NOMO-1 (cell line): ENCODE results near the gene TWIST2.

Experiments used
- DNase-seq, 2 experiments: peaks; one replicate each; lab custom pipeline; 2025; ENCODE audit not compliant: unreplicated experiment in 2 of 2; lab: John Stamatoyannopoulos, UW

The TWIST2 gene

GRCh38 chr2:238901461-238902057, 53.7 kb downstream of the TWIST2 start:
- no peak for DNase-seq

DNA sequence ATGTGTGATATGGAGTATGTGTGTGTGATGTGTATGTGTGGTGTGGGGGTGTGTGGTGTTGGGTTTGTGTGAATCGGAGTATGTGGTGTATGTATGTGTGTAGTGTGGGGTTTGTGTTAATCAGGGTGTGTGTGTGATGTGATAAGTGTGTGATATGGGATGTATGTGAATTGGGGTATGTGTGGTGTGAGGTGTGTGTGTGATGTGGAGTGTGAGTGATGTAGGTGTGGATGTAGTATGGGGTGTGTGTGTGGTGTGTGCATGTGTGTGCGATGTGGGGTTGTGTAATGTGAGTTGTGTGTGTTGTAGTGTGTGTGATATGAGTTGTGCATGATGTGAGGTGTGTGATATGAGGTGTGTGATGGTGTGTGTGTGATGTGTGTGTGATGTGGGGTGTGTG, 54.4 kb downstream of the TWIST2 start:
- no peak for DNase-seq

DNA sequence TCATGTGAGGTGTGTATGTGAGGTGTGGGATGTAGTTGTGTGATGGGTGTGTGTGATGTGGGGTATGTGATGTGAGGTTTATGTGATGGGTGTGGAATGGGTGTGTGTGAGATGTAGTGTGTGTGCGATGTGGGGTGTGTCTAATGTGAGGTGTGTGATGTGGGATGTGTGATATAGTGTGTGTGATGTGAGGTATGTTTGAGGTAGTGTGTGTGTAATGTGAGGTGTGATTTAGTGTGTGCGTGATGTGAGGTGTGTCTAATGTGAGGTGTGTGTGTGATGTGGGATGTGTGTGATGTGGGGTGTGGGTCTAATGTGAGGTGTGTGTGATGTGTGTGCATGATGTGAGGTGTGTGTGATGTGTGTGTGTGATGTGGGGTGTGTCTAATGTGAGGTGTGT, 55.3 kb downstream of the TWIST2 start:
- no peak for DNase-seq

GRCh38 chr2:238904177-238904576, 56.3 kb downstream of the TWIST2 start:
- DNase-seq = no peak

DNA sequence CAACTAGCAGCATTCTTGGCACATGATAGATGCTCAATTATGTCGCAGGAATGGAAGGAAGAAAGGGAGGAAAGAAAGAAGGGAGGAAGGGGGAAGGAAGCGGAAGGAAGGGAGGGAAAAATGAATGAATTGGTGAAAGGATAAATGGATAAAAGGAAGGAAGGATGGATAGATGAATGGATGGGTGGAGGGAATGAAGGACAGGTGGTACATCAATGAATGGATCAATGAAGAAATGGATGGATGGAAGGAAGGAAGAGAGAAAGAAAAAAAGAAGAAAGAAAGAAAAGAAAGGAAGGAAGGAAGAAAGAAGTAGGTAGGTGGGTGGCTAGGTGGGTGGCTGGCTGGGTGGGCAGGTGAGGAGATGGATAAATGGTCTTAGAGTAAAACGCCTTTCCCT, 56.8 kb downstream of the TWIST2 start:
- no peak for DNase-seq

DNA sequence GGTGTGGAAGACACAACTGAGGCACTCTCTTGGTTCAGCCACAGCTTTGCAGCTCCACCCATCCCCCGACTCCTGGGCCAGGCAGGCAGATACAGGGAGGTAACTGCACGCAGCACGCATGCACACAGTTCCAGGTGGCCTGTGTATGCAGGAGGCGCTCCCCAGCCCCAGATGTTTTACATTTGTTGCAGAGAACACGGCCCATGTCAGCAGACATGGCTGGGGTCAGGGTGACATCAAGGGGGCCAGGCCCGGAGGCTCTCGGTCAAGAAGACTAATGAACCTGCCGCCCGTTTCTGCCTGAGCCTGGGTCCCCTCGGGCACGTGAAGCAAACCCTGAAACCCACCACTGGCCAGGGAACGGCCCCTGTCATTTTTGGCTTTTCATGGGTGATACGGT, 57.3 kb downstream of the TWIST2 start:
- no peak for DNase-seq

GRCh38 chr2:238905644-238906043, 57.8 kb downstream of the TWIST2 start:
- DNase-seq = no peak

DNA sequence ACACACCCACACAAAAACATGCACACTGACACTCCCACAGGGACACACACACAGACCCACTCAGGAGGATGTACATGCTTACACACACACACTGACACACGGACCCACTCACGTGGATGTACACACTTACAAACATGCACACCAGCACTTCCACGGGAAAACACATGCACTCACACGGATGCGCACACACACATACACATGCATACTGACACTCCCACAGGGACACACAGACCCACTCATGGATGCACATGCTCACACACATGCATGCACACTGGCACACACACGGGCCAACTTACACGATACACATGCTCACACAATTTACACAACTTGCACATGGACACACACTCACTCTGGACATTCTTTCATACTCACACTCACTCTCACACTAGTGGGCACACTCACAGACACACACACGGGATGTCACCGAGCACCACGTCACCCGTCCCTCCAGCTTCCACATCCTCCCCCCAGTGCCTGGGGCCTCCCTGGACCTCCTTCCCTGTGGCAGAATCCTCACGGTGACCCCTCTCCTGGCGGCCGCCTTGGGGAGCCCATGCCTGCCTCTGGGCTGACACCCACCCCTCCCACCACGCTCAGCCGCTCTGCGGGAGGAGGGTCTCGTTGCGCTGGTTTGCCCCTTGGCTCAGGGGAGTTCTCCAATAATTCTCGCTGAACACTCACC, 58.5 kb downstream of the TWIST2 start:
- no peak for DNase-seq

DNA sequence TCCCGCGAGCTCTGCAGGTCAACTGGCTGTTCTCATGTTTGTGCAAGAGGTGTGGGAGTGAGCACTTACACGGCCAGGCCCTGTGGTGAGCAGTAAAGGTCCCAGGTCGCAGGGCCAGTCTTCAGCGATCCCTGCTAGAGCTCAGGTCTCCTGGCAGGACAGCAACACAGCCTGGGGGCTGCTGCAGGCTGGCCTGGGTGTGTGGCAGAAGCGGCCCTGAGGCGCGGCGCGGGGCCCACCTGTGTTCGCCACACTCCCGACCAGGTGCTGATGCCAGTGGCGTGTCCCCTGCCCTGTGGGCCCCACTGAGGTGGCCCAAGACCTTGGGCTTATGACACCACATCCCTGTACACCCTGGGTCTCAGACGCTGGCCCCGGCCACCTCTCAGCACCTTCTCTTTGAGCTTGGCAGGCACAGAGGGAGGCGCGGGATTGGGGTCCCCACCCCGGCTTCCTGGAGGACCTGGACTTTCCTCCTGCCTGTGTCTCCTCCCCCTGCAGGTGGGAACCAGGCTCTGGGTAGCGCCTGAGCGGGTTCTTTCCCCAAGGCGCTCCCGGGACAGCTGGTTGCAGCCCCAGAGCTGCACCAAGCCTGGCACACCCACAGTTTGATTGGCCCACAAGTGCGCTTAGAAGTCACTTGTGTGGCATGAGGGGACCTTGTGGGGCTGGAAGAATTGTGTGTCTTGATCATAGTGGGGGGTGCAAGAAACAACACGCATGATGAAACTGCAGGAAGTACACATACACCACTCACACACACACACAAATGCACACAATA, 59.2 kb downstream of the TWIST2 start:
- DNase-seq = no peak

DNA sequence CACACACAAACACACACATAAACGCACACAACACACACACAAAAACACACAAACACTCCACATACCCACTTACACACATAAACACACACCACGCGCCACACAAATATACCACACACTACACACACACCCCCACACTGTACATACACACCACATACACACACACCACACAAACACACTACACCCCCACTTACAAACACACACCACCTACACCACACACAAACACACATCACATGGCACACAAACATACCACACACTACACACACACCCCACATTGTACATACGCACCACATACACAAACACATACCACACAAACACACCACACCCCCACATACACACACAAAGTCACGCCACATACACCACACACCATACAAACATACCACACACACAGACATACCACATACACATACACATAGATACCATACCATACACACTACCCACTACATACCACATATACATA, 59.9 kb downstream of the TWIST2 start:
- no peak for DNase-seq

DNA sequence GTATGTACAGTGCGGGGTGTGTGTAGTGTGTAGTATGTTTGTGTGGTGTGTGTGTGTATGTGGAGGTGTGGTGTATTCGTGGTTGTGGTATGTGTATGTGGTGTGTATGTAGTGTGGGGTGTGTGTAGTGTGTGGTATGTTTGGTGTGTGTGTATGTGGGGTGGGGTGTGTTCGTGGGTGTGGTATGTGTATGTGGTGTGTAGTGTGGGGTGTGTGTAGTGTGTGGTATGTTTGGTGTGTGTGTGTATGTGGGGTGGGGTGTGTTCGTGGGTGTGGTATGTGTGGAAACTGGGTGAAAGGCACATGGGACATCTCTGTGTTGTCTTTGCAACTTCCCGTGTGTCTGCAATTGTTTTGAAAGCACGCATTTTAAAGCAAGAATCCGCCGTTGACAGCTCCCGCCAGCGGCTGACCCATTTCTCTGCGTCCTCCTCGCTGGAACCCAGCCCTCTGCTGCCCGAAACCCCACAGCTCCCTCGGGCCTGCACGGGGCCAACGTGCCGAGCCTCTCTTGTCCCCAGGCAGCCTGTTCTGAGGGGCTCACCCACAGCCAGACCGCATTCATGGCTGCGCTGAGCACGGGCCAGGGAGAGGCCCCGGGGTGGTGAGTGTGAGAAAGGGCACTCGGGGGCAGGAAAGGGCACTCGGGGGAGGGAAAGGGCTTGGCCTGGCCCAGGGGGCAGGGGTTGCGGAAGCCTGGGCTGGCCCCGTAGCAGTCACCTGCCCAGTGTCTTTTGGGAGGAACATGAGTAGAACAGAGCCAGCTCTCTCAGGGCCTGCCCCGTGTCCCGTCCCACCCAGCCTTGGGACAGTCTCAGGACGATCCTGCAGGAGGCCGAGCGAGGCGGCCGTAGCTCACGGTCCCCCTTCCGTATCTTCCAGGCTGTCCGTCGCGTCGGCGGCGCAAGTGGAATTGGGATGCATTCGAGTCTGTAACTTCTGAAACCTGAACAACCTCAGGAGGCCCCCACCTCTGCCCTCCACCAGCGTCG, 61.4 kb downstream of the TWIST2 start:
- no peak for DNase-seq

DNA sequence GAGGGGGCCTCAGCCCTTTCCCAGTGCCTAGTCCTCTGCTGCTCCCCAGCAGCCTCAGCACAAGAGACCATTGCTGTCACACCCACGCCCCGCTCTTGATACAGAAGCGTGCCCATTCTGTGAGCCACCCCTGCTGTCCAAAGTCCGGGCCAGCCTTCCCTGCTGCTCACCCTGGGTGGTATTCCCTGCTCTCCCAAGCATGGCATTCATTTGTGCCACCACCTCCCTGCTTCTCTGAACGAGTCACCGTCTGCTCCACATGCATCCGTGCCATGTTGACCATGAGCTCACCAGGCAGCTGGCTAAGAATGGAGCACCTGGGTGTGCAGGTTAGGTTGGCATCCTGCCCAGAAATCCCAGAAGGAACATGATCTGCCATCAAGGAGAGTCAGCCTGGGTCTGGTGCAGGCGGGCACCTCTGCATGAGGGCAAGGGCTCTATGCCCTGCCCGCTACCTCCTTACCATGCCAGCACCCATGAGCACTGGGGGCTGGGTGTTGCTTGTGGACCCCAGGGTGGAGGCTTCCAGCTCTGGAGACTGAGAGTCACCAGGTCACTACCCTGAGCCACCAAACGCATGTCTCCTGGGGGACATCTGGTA, 63.0 kb downstream of the TWIST2 start:
- no peak for DNase-seq

DNA sequence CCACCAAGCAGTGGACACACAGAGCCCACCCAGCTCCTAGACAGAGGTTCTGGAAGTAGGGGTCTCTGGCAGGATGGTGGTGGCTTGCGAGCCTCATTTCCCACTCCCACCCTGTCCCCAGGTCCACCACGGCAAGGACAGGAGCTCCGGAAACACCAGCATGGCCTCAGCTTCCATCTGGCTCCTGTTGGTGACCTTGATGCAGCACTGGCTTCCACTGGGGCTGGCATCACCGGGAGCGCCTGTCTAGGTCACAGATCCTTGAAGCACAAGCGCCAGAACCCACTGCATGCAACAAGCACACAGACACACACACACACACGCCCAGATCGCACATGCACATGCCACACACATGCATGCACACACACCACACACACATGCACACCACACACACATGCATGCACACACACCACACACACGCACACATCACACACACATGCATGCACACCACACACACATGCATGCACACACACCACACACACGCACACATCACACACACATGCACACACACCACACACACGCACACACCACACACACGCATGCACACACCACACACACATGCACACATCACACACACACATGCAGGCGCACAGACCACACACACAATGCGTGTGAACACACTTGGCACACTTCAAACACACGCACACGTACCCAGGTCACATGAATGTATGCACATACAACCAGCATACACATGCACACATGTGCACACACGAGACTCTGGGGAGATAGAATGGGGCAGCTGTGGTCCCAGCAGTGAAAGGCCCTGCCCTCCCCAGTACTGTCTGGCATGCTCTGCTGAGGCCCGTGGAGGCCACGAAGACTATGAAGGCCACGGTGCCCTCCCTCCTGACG, 63.7 kb downstream of the TWIST2 start:
- DNase-seq = no peak

- no peak for DNase-seq
Observed at GRCh38 chr2:238912228-238912915, 64.5 kb downstream of the TWIST2 start.

DNA sequence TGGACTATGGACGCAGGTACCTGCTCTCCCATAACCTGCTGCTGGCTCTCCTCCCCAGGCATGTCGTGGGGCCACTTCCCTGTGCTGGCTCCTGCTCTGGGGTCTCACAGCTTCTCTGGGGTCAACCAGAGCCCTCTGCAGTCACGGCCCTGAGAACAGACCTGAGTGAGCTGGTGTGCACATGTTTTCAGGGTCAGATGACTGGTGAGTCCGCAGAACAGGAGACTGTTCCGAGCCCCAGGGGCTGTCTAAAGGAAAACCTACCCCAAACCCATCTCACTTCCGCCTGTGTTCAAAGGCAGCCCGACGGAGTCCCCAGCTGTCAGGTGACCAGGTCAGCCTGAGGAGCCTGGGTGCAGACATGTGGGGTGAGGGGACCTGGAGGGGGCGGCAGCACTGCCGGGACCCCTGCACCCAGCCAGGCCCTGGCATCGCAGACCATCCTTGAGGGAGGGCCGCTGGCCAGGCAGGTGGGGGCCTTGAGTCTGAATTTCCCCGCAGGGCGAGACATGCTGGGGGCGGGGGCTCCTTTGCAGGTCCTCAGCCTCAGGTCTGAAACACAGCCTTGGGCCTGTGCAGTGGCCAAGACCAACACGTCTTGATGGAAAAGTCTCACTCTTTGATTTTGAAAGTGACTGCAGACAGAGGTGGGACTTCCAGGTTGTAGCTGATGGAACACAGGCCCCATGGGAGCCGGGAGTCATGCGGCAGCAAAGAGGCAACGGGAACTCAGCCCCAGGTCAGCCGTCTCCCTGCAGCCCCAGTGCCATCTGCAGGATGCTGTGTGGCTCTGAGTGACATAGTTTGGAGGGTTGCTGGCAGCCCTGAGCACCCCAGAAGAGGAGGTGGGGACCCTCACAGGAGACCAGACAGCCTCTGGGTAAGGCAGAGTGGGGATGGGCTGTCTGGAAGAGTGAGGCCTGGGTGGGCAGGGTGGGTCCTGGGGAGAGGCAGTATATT, 65.3 kb downstream of the TWIST2 start:
- DNase-seq = no peak

DNA sequence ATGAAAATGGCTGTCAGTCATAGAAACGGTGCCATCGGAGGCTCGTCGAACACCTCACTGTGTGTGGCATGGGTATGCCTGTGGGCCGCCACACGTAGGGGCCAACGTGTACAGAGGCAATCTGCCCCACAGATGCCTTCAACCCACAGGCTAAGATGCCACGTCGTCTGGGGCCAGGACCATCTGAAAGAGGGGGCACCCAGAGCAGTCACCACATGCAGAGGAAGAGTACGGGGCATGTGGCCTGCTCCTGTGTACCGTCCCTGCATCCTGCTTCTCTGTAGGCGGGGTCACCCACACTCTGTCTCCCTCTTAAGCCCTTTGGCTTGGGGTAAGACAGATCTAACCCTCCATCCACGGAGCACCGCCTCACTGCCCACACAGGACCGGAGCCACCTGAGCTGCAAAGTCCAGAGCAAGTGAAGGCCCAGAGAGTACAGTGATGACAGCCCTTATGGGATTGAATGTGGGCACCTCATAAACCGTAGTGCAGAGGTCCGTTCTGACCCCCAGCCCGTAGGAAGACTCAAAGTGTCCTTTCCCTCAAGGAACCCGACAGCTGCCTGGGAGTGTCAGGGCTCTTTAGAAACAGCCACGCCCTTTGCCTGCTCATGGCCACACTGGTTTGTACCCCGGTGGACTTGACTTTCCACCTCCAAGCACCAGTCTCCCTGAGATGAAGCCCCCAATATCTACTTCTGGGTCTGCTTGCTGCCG, 66.2 kb downstream of the TWIST2 start:
- DNase-seq = no peak

DNA sequence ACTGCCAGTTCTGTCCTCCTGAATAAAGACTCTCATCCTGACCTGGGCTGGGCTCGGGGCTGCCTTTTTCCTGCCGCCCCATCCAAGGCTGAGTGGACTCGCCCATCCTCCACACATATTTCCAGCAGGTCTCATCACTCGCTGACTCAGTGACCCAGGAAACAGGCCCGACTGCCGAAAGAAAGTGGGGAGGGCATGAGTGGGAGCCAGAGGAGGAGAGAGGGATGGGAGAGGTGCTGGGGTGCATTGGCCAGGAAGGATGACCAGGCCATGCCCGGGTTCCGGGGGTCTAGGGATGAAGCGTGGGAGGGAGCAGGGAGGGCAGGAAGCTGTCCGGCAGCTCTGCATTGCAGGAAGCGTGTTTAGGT, 66.7 kb downstream of the TWIST2 start:
- no peak for DNase-seq
